Hepatocyte (in vitro differentiated cells): ENCODE measurements around the gene FASN. TPM values are rescaled to one million over a fixed set of nuclear protein-coding genes. Genes with fewer than 3 reads are reported as not detected.

Experiments
- DNase-seq: peaks from one replicate; pipeline ENCODE4 v3.0.0-alpha.2; 2016; ENCODE audit warnings: low spot score
- H2AFZ ChIP-seq: fragments of 200-600 bp; sonication (generic); 2 replicates; pipeline ENCODE4 v1.6.0; 2016; ENCODE audit warnings: antibody characterized with exemption, mild to moderate bottlenecking
- H3K27ac ChIP-seq: fragments of 200-600 bp; sonication (generic); 2 replicates; pipeline ENCODE4 v1.5.1; 2016; ENCODE audit warnings: mild to moderate bottlenecking
- H3K27me3 ChIP-seq: fragments of 200-600 bp; sonication (generic); 2 replicates; pipeline ENCODE4 v1.6.1; 2016
- H3K36me3 ChIP-seq: fragments of 200-600 bp; sonication (generic); replicated peaks from 2 replicates; pipeline ENCODE4 v1.5.1; 2016; ENCODE audit warnings: low read depth; ENCODE audit not compliant: insufficient read depth
- H3K4me1 ChIP-seq: fragments of 200-600 bp; sonication (generic); 2 replicates; pipeline ENCODE4 v1.5.1; 2016; ENCODE audit warnings: mild to moderate bottlenecking, moderate library complexity; ENCODE audit not compliant: insufficient read depth
- H3K4me2 ChIP-seq: fragments of 200-600 bp; sonication (generic); 2 replicates; pipeline ENCODE4 v1.6.0; 2016
- H3K4me3 ChIP-seq: fragments of 200-600 bp; sonication (generic); 2 replicates; pipeline ENCODE4 v1.5.1; 2016; ENCODE audit warnings: mild to moderate bottlenecking
- H3K79me2 ChIP-seq: fragments of 200-600 bp; sonication (generic); 2 replicates; pipeline ENCODE4 v1.6.0; 2017; ENCODE audit warnings: mild to moderate bottlenecking
- H3K9me2 ChIP-seq: fragments of 200-600 bp; sonication (generic); replicated peaks from 2 replicates; pipeline ENCODE4 v1.6.0; 2017; ENCODE audit warnings: mild to moderate bottlenecking; ENCODE audit not compliant: insufficient read depth
- H3K9me3 ChIP-seq: fragments of 200-600 bp; sonication (generic); 2 replicates; pipeline ENCODE4 v1.5.1; 2016; ENCODE audit warnings: low read depth, mild to moderate bottlenecking
- H4K20me1 ChIP-seq: fragments of 200-600 bp; sonication (generic); 2 replicates; pipeline ENCODE4 v1.6.0; 2016; ENCODE audit warnings: mild to moderate bottlenecking; ENCODE audit not compliant: insufficient read depth, poor library complexity, severe bottlenecking
- EZH2 ChIP-seq: fragments of 200-600 bp; sonication (generic); IDR thresholded peaks from 2 replicates; pipeline ENCODE4 v1.6.1; 2016; ENCODE audit warnings: antibody characterized with exemption, mild to moderate bottlenecking, borderline replicate concordance
- EZH2phosphoT487 ChIP-seq: fragments of 200-600 bp; sonication (generic); IDR thresholded peaks from one replicate; pipeline ENCODE4 v1.6.1; 2018; ENCODE audit warnings: antibody characterized with exemption, mild to moderate bottlenecking, low read depth, moderate library complexity; ENCODE audit not compliant: unreplicated experiment, severe bottlenecking
- WGBS: methylation state at CpG from one replicate; pipeline ENCODE4 v1.1.6; 2016; ENCODE audit warnings: low lambda C conversion rate; ENCODE audit errors: missing lambda C conversion rate; 5-methylcytosine and 5-hydroxymethylcytosine counted together
- polyA plus RNA-seq: library from polyadenylated mRNA; unstranded; fragments of >200 nt; fragmentation: Nextera tagmentation; extraction: Ambion mirVana; gene quantifications from 2 replicates; pipeline ENCODE4 v1.2.1, GENCODE V29; 2016
- total RNA-seq: library from RNA; depleted of rRNA; stranded (reverse); fragments of >200 nt; gene quantifications from 2 replicates; pipeline ENCODE4 v1.2.3, GENCODE V29; 2014
- TF ChIP-seq, protein P1 (sequence below): fragments of 200-600 bp; sonication (generic); IDR thresholded peaks from 2 replicates; pipeline ENCODE4 v1.5.1; 2016; ENCODE audit warnings: antibody characterized with exemption, mild to moderate bottlenecking; ENCODE audit not compliant: poor library complexity

Gene FASN
- total and polyA plus RNA-seq, 2 experiments from 2014 or later = 77.6 to 118 TPM

DNA sequence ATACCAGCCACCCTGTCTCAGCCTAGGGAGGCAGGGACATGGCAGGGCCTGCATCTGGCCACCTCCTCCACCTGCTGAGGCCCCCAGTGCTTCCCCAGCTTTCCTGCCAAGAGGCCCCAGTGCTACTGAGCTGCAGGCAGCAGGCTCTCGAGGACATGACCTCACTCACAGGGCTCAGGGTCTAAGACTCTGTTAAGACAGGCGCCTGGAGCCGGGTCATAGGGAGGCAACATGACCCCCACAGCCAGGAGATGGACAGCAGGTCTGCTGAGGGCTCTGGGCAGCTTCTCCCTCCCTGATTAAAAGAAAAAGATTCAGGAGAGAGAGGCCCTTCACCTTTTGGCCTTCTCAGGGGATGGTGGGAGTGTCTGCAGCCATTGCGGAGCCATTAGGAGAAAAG is 23.2 kb upstream of the FASN start:
- 54% methylated on average over 4 of the region's 4 CpGs for WGBS

DNA sequence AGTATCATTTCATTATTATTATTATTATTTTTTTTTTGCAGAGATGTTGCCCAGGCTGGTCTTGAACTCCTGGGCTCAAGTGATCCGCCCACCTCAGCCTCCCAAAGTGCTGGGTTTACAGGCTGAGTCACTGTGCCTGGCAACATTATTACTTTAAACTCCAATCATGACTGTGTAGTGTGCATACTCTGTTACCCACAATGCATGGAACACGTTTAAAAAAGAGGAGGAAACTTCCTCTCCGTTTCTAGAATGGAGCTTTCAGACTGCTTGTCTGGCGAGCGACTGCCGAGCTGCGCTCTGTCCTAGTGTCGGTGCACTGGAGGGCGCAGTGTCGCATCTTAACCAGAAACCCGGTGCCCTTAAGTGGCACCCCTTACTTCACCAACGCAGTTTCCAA is 22.1 kb upstream of the FASN start:
- Histone ChIP-seq H3K27ac (no peak overlapping the region), H3K36me3 (no peaks in the 10 kb centered on the region), H3K9me2 (no peaks in the 10 kb centered on the region), H3K79me2 (no peaks in the 10 kb centered on the region), H4K20me1 (no peaks in the 10 kb centered on the region), H3K27me3 (no peaks in the 10 kb centered on the region), H3K4me1 (peaks cover 20% of the 10 kb centered on the region), H3K4me3 (no peak overlapping the region), H3K9me3 (no peaks in the 10 kb centered on the region), H2AFZ (no peak overlapping the region), H3K4me2 (no peak overlapping the region)
- WGBS = 80% methylated on average over 12 of the region's 12 CpGs
- peak; percentile 8 for DNase-seq
- TF ChIP-seq EZH2phosphoT487 = no peak
- TF ChIP-seq EZH2 = no peak
- TF ChIP-seq, protein P1, sequence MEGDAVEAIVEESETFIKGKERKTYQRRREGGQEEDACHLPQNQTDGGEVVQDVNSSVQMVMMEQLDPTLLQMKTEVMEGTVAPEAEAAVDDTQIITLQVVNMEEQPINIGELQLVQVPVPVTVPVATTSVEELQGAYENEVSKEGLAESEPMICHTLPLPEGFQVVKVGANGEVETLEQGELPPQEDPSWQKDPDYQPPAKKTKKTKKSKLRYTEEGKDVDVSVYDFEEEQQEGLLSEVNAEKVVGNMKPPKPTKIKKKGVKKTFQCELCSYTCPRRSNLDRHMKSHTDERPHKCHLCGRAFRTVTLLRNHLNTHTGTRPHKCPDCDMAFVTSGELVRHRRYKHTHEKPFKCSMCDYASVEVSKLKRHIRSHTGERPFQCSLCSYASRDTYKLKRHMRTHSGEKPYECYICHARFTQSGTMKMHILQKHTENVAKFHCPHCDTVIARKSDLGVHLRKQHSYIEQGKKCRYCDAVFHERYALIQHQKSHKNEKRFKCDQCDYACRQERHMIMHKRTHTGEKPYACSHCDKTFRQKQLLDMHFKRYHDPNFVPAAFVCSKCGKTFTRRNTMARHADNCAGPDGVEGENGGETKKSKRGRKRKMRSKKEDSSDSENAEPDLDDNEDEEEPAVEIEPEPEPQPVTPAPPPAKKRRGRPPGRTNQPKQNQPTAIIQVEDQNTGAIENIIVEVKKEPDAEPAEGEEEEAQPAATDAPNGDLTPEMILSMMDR = no peak

More for the DNA sequence above, 23.2 kb upstream of the FASN start:
- no peak for TF ChIP-seq EZH2
- no peak for TF ChIP-seq EZH2phosphoT487
- TF ChIP-seq, protein P1 = no peak
- DNase-seq = peak; percentile 9
- Histone ChIP-seq H3K79me2 (no peaks in the 10 kb centered on the region), H3K27me3 (no peaks in the 10 kb centered on the region), H3K4me2 (no peak overlapping the region), H2AFZ (no peak overlapping the region), H3K4me1 (peaks cover 20% of the 10 kb centered on the region), H4K20me1 (no peaks in the 10 kb centered on the region), H3K4me3 (no peak overlapping the region), H3K27ac (peak overlapping the region; percentile 79), H3K9me3 (no peaks in the 10 kb centered on the region), H3K9me2 (no peaks in the 10 kb centered on the region), H3K36me3 (no peaks in the 10 kb centered on the region)

DNA sequence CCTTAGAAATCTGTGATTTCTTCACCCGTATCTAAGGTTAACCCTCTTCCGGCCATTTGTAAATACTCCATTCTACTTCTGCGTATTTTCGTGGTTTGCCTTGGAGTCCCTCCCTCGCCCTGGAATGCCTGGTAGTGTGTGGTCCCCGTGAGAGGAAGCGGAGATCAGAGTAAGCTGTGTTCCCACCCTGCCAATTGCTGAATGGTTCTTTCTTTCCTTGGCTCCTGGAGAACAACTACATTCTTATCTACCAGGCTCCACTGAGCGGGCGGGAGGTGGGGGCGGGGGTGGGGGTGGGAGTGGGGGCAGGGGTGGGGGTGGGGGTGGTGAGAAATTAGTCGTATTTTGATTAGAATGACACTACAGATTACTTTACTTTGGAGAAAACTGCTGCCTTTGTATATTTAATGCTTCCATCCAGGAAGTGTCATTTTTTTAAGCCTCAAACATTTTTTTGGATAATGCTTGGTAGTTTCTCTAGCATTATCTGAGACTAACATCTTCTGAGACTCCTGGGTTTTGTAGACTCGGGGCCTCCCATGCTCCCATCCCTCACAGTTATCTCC is 20.9 kb upstream of the FASN start:
- DNase-seq = peak; percentile 19
- peaks cover 20% of the 10 kb centered on the region for H3K4me1 ChIP-seq
- H3K79me2 ChIP-seq = no peaks in the 10 kb centered on the region
- H3K9me3 ChIP-seq = no peaks in the 10 kb centered on the region
- H3K4me3 ChIP-seq = no peak overlapping the region
- no peaks in the 10 kb centered on the region for H3K9me2 ChIP-seq
- H3K27ac ChIP-seq = peak overlapping the region; percentile 68
- peak overlapping the region; percentile 61 for H3K4me2 ChIP-seq
- peak overlapping the region; percentile 63 for H2AFZ ChIP-seq
- H3K27me3 ChIP-seq = no peaks in the 10 kb centered on the region
- no peak for TF ChIP-seq EZH2
- TF ChIP-seq, protein P1 = no peak
- TF ChIP-seq EZH2phosphoT487 = no peak
- no peaks in the 10 kb centered on the region for H4K20me1 ChIP-seq
- WGBS = 15% methylated on average over 12 of the region's 12 CpGs
- H3K36me3 ChIP-seq = no peaks in the 10 kb centered on the region
